ENCODE results near the gene EHHADH. TPM values are rescaled to one million over a fixed set of nuclear protein-coding genes. Genes with fewer than 3 reads are reported as not detected.

The EHHADH gene
- total and polyA plus RNA-seq, 8 donors = 2.6 to 10.4 (median 6.8) TPM

GRCh38 chr3:185149591-185149990 lies 104.3 kb downstream of the EHHADH start:
- WGBS, 2 donors = 43 to 67% methylated on average over 3 of the region's 3 CpGs
- peaks cover 0 to 39% (median 5%) of the 10 kb centered on the region in 4 donors for H3K27me3 ChIP-seq
- H3K27ac ChIP-seq = no peak overlapping the region
- H3K36me3 ChIP-seq = no peaks in the 10 kb centered on the region
- intact Hi-C loops (cut with DNase I) = no loop called here
- no peak for TF ChIP-seq CTCF (IDR thresholded peaks at IDR 0.05)
- FAIRE-seq (no peak), ATAC-seq (no peak), DNase-seq (no peak)
- H3K4me1 ChIP-seq = peaks cover 0 to 3% (median 0%) of the 10 kb centered on the region in 3 donors
- no peaks in the 10 kb centered on the region for H3K9me3 ChIP-seq
- no peak overlapping the region for H3K4me3 ChIP-seq

DNA sequence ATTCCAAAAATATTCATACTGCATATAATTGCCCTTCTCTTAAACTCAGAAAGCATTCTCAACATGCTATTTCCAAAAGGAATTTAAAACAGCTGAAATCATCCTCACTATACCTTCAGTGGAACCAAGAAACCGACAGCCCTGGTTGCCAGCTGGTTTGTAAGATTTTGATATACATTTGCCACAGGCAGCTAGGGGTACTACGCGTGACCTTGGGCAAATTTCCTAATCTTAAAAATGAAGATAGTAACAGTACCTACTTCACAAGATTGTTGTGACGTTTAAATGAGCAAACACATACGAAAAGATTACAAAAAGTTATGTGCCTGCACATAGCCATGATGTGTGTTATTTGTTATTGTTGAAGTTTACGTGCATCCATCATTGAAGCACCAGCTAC lies 108.3 kb downstream of the EHHADH start:
- no peak overlapping the region for H3K27ac ChIP-seq
- H3K9me3 ChIP-seq = no peaks in the 10 kb centered on the region
- ATAC-seq = no peak
- no peak for TF ChIP-seq CTCF (IDR thresholded peaks at IDR 0.05)
- H3K27me3 ChIP-seq = peaks cover 0 to 24% (median 5%) of the 10 kb centered on the region in 4 donors
- no peak for DNase-seq
- no peak for FAIRE-seq
- WGBS, 2 donors = 69 to 72% methylated on average over 6 of the region's 6 CpGs
- no peak overlapping the region for H3K4me3 ChIP-seq
- H3K4me1 ChIP-seq = no peaks in the 10 kb centered on the region
- H3K36me3 ChIP-seq = no peaks in the 10 kb centered on the region
- intact Hi-C loops (cut with DNase I) = no loop called here

GRCh38 chr3:185144784-185145183 lies 109.1 kb downstream of the EHHADH start:
- Histone ChIP-seq H3K36me3 (no peaks in the 10 kb centered on the region), H3K27me3 (peaks cover 0 to 23% (median 2%) of the 10 kb centered on the region in 4 donors), H3K27ac (no peak overlapping the region), H3K9me3 (no peaks in the 10 kb centered on the region), H3K4me1 (no peaks in the 10 kb centered on the region), H3K4me3 (no peak overlapping the region)
- no peak for TF ChIP-seq CTCF (IDR thresholded peaks at IDR 0.05)
- ATAC-seq (no peak), FAIRE-seq (no peak), DNase-seq (no peak)
- intact Hi-C loops (cut with DNase I) = no loop called here
- WGBS, 2 donors = 86 to 88% methylated on average over 3 of the region's 3 CpGs

Small RNAs within 50 kb of the gene (microRNA-seq; reads per million reads assigned to microRNA genes)
- 1.2 to 1.8 reads per million in 2 donors for gene MIR5588

Other genes with a start within 250 kb of the EHHADH start
- gene C3orf70, start 101.0 kb downstream of the EHHADH start, total RNA-seq = under 1 TPM; 0.22 to 0.90 (median 0.37) TPM
- gene C3orf70, start 101.0 kb downstream of the EHHADH start, polyA plus RNA-seq = under 1 TPM; 0.27 to 0.45 TPM
- gene MAP3K13, start 109.1 kb upstream of the EHHADH start, total RNA-seq = 10 to 100 TPM; 17.5 to 43.1 (median 24.0) TPM
- gene MAP3K13, start 109.1 kb upstream of the EHHADH start, polyA plus RNA-seq = 10 to 100 TPM; 17.2 to 22.8 TPM
- gene TMEM41A, start 245.0 kb upstream of the EHHADH start, total RNA-seq = 10 to 100 TPM in 1 of 6 donors, 1 to 10 TPM in 5; 5.4 to 10.6 (median 6.5) TPM
- 1 to 10 TPM; 4.6 to 6.9 TPM for gene TMEM41A, start 245.0 kb upstream of the EHHADH start, polyA plus RNA-seq